ENCODE results near the gene TMEM129. TPM values are rescaled to one million over a fixed set of nuclear protein-coding genes. Genes with fewer than 3 reads are reported as not detected.

TMEM129 gene
- 42.1 and 48.7 TPM in 2 replicates for polyA plus RNA-seq
- polyA minus RNA-seq, result 24.3 and 26.8 TPM in 2 replicates

- Histone ChIP-seq H3K9me2 (ENCODE audit: insufficient read depth, low read length) (no peaks in the 10 kb centered on the region), H2AFZ (ENCODE audit: low read depth, low read length) (peak within 1 kb of the TSS; percentile 56), H3K36me3 (ENCODE audit: insufficient read depth, low read length) (no peaks in the 10 kb centered on the region), H3K79me2 (replicated peaks; ENCODE audit: insufficient read depth, low read length) (peaks cover 20% of the 10 kb centered on the region), H3F3A (ENCODE audit: insufficient read depth, low read length, poor library complexity, severe bottlenecking) (no peaks in the 10 kb centered on the region), H4K20me1 (ENCODE audit: insufficient read depth) (no peaks in the 10 kb centered on the region), H3K9me3 (ENCODE audit: low read length) (no peaks in the 10 kb centered on the region), H3K4me2 (ENCODE audit: low read length) (peak within 1 kb of the TSS; percentile 62), H3K4me3 (ENCODE audit: low read length) (peak within 1 kb of the TSS; percentile 95), H3K27me3 (ENCODE audit: insufficient read depth, low read depth, low read length) (no peaks in the 10 kb centered on the region), H3K9ac (ENCODE audit: low read length) (peak within 1 kb of the TSS; percentile 74), H3K27ac (ENCODE audit: low read length) (peak within 1 kb of the TSS; percentile 52)
- TF ChIP-seq MXI1 (conservative IDR thresholded peaks at IDR 0.05; ENCODE audit: poor library complexity, severe bottlenecking), result peak; percentile 97
- no peak for TF ChIP-seq REST (IDR thresholded peaks at IDR 0.05; ENCODE audit: borderline replicate concordance)
- no peak for TF ChIP-seq EP300 (conservative IDR thresholded peaks at IDR 0.05; ENCODE audit: poor library complexity, severe bottlenecking)
- TF ChIP-seq TAF1 (IDR thresholded peaks at IDR 0.05; ENCODE audit: low read depth), result no peak
- TF ChIP-seq SMC3 (conservative IDR thresholded peaks at IDR 0.05; ENCODE audit: poor library complexity), result no peak
- TF ChIP-seq CTCF (IDR thresholded peaks at IDR 0.05; ENCODE audit: poor library complexity, severe bottlenecking), result no peak
- no peak for TF ChIP-seq RAD21 (conservative IDR thresholded peaks at IDR 0.05)
- TF ChIP-seq POLR2AphosphoS5 (IDR thresholded peaks at IDR 0.05), result peak; percentile 84
Observed at GRCh38 chr4:1721003-1721665, at the start of gene TMEM129, which contains the start of gene TACC3. TMEM129 (minus strand) TSS chr4:1721323; CDS start chr4:1720837, 486 bp downstream. TACC3 (plus strand) TSS chr4:1721521; CDS start chr4:1723422, 1,901 bp downstream.

- Histone ChIP-seq H3K9ac (ENCODE audit: low read length) (no peak overlapping the region), H2AFZ (ENCODE audit: low read depth, low read length) (no peak overlapping the region), H3K36me3 (ENCODE audit: insufficient read depth, low read length) (no peaks in the 10 kb centered on the region), H3F3A (ENCODE audit: insufficient read depth, low read length, poor library complexity, severe bottlenecking) (no peaks in the 10 kb centered on the region), H3K27me3 (ENCODE audit: insufficient read depth, low read depth, low read length) (peaks cover 21% of the 10 kb centered on the region), H3K27ac (ENCODE audit: low read length) (no peak overlapping the region), H3K4me3 (ENCODE audit: low read length) (no peak overlapping the region), H3K79me2 (replicated peaks; ENCODE audit: insufficient read depth, low read length) (no peaks in the 10 kb centered on the region), H3K9me2 (ENCODE audit: insufficient read depth, low read length) (no peaks in the 10 kb centered on the region), H4K20me1 (ENCODE audit: insufficient read depth) (no peaks in the 10 kb centered on the region), H3K9me3 (ENCODE audit: low read length) (no peaks in the 10 kb centered on the region), H3K4me2 (ENCODE audit: low read length) (no peak overlapping the region)
- TF ChIP-seq REST (IDR thresholded peaks at IDR 0.05; ENCODE audit: borderline replicate concordance), result no peak
- no peak for TF ChIP-seq POLR2AphosphoS5 (IDR thresholded peaks at IDR 0.05)
- no peak for TF ChIP-seq EZH2 (IDR thresholded peaks at IDR 0.05; ENCODE audit: borderline replicate concordance, insufficient read depth, low read length, poor library complexity, severe bottlenecking)
- TF ChIP-seq MXI1 (conservative IDR thresholded peaks at IDR 0.05; ENCODE audit: poor library complexity, severe bottlenecking), result no peak
- no peak for TF ChIP-seq CTCF (IDR thresholded peaks at IDR 0.05; ENCODE audit: poor library complexity, severe bottlenecking)
- TF ChIP-seq RAD21 (conservative IDR thresholded peaks at IDR 0.05), result no peak
- TF ChIP-seq SMC3 (conservative IDR thresholded peaks at IDR 0.05; ENCODE audit: poor library complexity), result no peak
- TF ChIP-seq EP300 (conservative IDR thresholded peaks at IDR 0.05; ENCODE audit: poor library complexity, severe bottlenecking), result no peak
- TF ChIP-seq TAF1 (IDR thresholded peaks at IDR 0.05; ENCODE audit: low read depth), result no peak
Observed at GRCh38 chr4:1770791-1771231, 49.7 kb upstream of the TMEM129 start.
